Epithelial cell of alveolus of lung (primary cell): ENCODE data around the gene BRCA1. TPM values are rescaled to one million over a fixed set of nuclear protein-coding genes. Genes with fewer than 3 reads are reported as not detected.

Experiments
- total RNA-seq: library from RNA; depleted of rRNA; stranded (reverse); fragments of >200 nt; gene quantifications from 2 replicates; pipeline ENCODE4 v1.2.1, GENCODE V29; 2015

BRCA1 gene
- total RNA-seq, result 8.0 and 12.9 TPM in 2 replicates

GRCh38 chr17:43125133-43125966 lies at the start of gene BRCA1:
Gene BRCA1 (minus strand): TSS chr17:43125364. CDS start chr17:43124096, 1,268 bp downstream.

GRCh38 chr17:43170766-43171585 lies 45.8 kb upstream of the BRCA1 start, which contains the start of gene NBR1:
Gene NBR1 (plus strand): TSS chr17:43171214. CDS start chr17:43175800, 4,586 bp downstream.

GRCh38 chr17:43024407-43025289 lies 100.5 kb downstream of the BRCA1 start, which contains the start of gene RND2:
Gene RND2 (plus strand): TSS chr17:43025231. CDS start chr17:43025348, 117 bp downstream.

GRCh38 chr17:43021741-43022512 lies 103.2 kb downstream of the BRCA1 start, which contains the start of gene VAT1:
Gene VAT1 (minus strand): TSS chr17:43022385. CDS start chr17:43022322, 63 bp downstream.

GRCh38 chr17:43006639-43007551 lies 118.3 kb downstream of the BRCA1 start, which contains the start of gene IFI35:
Gene IFI35 (plus strand): TSS chr17:43006784. CDS start chr17:43006948, 164 bp downstream.

GRCh38 chr17:42997984-42998938 lies 126.9 kb downstream of the BRCA1 start, which contains the start of gene RPL27:
Gene RPL27 (plus strand): TSS chr17:42998419. CDS start chr17:42998751, 332 bp downstream.

Other genes starting within 250 kb of the BRCA1 start
- gene G6PC1, start 224.6 kb downstream of the BRCA1 start, total RNA-seq, result not detected in 2 replicates
- 22.0 and 28.8 TPM in 2 replicates for gene AARSD1, start 160.9 kb downstream of the BRCA1 start, total RNA-seq
- 0.52 TPM in 1 of 2 replicates, not detected in the other for gene PTGES3L, start 145.3 kb downstream of the BRCA1 start, total RNA-seq
- 7.9 and 9.5 TPM in 2 replicates for gene RUNDC1, start 144.8 kb downstream of the BRCA1 start, total RNA-seq
- gene RPL27, start 126.9 kb downstream of the BRCA1 start, total RNA-seq, result 1,977 and 2,082 TPM in 2 replicates
- gene IFI35, start 118.6 kb downstream of the BRCA1 start, total RNA-seq, result 15.1 and 42.8 TPM in 2 replicates
- 87.4 and 267 TPM in 2 replicates for gene VAT1, start 103.0 kb downstream of the BRCA1 start, total RNA-seq
- 0.65 and 0.80 TPM in 2 replicates for gene RND2, start 100.1 kb downstream of the BRCA1 start, total RNA-seq
- gene NBR1, start 45.9 kb upstream of the BRCA1 start, total RNA-seq, result 58.8 and 106 TPM in 2 replicates
- gene TMEM106A, start 86.5 kb upstream of the BRCA1 start, total RNA-seq, result 2.8 and 5.6 TPM in 2 replicates
- not detected in 2 replicates for gene CCDC200, start 103.3 kb upstream of the BRCA1 start, total RNA-seq
- not detected in 2 replicates for gene RNU2-1, start 108.6 kb upstream of the BRCA1 start, total RNA-seq